ENCODE measurements around the gene FZD7.

DNA sequence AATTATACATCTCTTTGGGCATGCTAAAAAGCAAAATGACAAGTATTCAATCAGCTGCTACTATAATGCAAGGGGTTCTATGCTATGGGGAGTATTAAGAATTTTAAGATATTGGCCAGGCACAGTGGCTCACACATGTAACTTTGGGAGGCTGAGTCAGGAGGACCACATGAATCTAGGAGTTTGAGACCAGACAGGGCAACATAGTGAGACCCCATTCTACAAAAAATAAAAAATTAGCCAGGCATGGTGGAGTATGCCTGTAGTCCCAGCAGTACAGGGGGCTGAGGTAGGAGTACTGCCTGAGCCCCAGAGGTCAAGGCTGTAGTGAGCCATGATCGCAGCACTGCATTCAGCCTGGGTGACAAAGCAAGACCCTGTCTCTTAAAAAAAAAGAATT lies 33.9 kb downstream of the FZD7 start:
- TF ChIP-seq POLR2A (IDR thresholded peaks at IDR 0.05): no peak
- TF ChIP-seq CTCF (IDR thresholded peaks at IDR 0.05): no peak

Data from thyroid gland (tissue), 4 donors.